GM12892 (cell line): ENCODE measurements around the gene SLC15A3.

Experiments used
- POLR2A ChIP-seq: IDR thresholded peaks from 2 replicates; pipeline ENCODE4 v1.6.1; 2011; ENCODE audit warnings: low read depth, low read length, control low read depth
- POLR2AphosphoS5 ChIP-seq: IDR thresholded peaks from 2 replicates; pipeline ENCODE4 v1.6.1; 2011; ENCODE audit warnings: low read depth, low read length, control low read depth
- TAF1 ChIP-seq: IDR thresholded peaks from 2 replicates; pipeline ENCODE4 v1.6.1; 2011; ENCODE audit warnings: low read depth, mild to moderate bottlenecking, control low read depth, low read length, borderline replicate concordance

DNA sequence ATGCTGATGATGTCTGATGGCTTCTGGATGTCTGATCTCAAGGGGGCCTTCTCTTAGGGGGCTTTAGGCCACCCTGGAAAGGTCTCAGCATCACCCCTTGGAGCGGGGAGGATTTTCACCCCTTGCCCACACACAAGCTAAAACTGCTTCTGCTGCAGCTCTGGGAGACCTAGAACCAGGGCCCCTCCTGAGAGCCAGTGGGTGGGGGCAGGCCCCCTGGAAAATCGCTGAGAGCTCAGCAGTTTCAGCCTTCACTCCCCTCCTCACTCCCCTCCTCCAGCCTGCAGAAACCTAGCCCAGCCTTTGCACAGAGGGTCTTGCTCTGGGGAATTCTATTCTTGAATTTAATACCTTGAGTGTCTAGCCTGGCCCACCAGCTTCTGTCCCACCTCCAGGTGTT lies 36.7 kb upstream of the SLC15A3 start:
- TF ChIP-seq POLR2A = no peak
- no peak for TF ChIP-seq POLR2AphosphoS5
- no peak for TF ChIP-seq TAF1
